SIG-M5 treated with dmso at 0.1 percent for 504 hours (cell line): ENCODE measurements around the gene AASS.

Experiments
- DNase-seq: peaks from one replicate; lab custom pipeline; 2025; ENCODE audit not compliant: unreplicated experiment; lab: John Stamatoyannopoulos, UW

Gene AASS

GRCh38 chr7:122123746-122124145, 20.3 kb downstream of the AASS start:
- no peak for DNase-seq

- no peak for DNase-seq
Observed at GRCh38 chr7:122118757-122119156, 25.3 kb downstream of the AASS start.

- DNase-seq = no peak
Observed at GRCh38 chr7:122103064-122103463, 41.0 kb downstream of the AASS start.

GRCh38 chr7:122100021-122100420, 44.0 kb downstream of the AASS start:
- no peak for DNase-seq

GRCh38 chr7:122095642-122096041, 48.4 kb downstream of the AASS start:
- no peak for DNase-seq

- DNase-seq = no peak
Observed at GRCh38 chr7:122094549-122094948, 49.5 kb downstream of the AASS start.

GRCh38 chr7:122092964-122093797, 50.9 kb downstream of the AASS start:
- peak; percentile 61 for DNase-seq

- no peak for DNase-seq
Observed at GRCh38 chr7:122082670-122083069, 61.4 kb downstream of the AASS start.

- DNase-seq = no peak
Observed at GRCh38 chr7:122082160-122082559, 61.9 kb downstream of the AASS start.

- DNase-seq = no peak
Observed at GRCh38 chr7:122073635-122074034, 70.4 kb downstream of the AASS start.

GRCh38 chr7:122072924-122073599, 71.0 kb downstream of the AASS start:
- no peak for DNase-seq

GRCh38 chr7:122072272-122072671, 71.8 kb downstream of the AASS start:
- no peak for DNase-seq

- no peak for DNase-seq
Observed at GRCh38 chr7:122070834-122071233, 73.2 kb downstream of the AASS start.

- DNase-seq = no peak
Observed at GRCh38 chr7:122070062-122070461, 74.0 kb downstream of the AASS start.

- no peak for DNase-seq
Observed at GRCh38 chr7:122068999-122069398, 75.0 kb downstream of the AASS start.

GRCh38 chr7:122068046-122068445, 76.0 kb downstream of the AASS start:
- no peak for DNase-seq

- no peak for DNase-seq
Observed at GRCh38 chr7:122067077-122067476, 77.0 kb downstream of the AASS start.

- DNase-seq = no peak
Observed at GRCh38 chr7:122064971-122065370, 79.1 kb downstream of the AASS start.

GRCh38 chr7:122063146-122063545, 80.9 kb downstream of the AASS start:
- DNase-seq = no peak

- DNase-seq = no peak
Observed at GRCh38 chr7:122059542-122059941, 84.5 kb downstream of the AASS start.

GRCh38 chr7:122056977-122057376, 87.1 kb downstream of the AASS start:
- DNase-seq = no peak

GRCh38 chr7:122055073-122055472, 89.0 kb downstream of the AASS start:
- no peak for DNase-seq
